NK-92 (cell line): ENCODE data around the gene AIP.
A peak's percentile ranks its signal among the peaks of the same experiment; 100 is the strongest.
"Not testable (repeated sequence)": the region's sequence is repeated elsewhere in the genome, so short reads cannot be mapped to it uniquely, and the experiment has no call there.

Source experiments
- DNase-seq: peaks from one replicate; lab custom pipeline; 2025; ENCODE audit not compliant: unreplicated experiment; lab: John Stamatoyannopoulos, UW

The AIP gene

DNA sequence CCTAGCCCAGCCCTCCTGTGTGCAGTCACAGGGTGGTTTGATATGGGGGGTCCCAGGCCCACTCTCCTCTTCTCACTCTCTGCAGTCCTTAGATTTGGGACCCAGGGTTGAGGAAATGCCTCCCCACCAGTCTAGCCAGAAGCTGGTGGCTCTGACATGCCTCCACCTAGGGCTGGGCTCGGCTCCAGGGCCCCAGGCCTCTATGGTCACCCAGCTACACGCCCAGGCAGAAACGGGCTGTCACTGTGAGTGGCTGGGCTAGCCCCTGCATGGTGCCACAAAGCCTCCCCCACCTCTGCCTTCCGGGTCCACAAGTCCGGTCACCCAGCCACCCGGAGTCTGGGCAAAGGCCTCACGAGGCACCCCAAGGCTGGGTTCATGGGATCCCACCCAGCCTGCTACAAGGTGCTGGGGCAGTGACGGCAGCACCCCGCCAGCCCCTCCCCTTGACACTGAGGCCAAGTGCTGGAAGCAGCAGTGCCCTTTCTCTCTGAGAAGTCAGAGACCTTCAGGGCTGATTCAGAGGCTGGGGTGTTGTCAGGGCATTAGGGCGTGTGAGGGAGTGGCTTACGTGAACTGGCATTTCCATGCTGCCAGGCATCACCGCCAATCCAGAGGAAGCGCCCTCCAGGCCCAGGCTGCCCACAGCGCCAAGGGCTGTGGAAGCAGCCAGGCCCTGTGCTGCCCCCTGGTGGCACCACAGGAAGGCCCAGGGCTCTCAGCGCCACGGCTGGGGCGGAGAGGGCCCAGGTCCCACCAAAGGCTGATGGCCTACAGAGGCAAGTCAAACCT is 23.0 kb downstream of the AIP start:
- DNase-seq, result no peak

GRCh38 chr11:67506426-67507051 is 23.7 kb downstream of the AIP start:
- no peak for DNase-seq

DNA sequence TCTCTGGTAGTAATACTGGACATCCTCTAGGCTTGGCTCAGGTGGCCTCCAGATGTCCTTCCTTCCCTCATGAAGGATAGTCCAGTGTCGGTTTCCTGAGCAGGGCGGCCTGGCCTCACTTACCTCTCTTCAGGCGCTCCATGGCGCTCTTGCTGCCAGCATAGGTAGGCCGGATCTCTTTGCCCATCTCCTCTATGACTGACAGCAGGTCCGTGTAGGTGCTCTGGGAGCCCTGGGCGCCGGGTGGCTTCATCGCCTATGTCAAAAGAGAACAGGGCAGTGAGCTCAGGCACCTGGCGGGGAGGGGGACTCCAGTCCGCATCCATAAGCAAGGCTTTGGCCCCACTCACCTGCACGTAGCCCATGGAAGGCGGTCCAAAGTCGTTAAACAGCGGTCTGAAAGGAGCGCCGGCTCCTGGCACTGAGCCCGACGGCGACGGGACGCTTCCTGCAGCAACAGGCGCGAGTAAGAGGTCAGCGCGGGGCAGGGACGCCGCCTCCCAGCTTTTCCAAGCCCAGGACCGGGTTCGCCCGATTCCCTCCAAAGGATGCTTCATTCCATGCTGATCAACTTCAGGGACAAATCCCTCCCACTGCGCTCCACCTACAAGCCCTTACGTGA is 24.5 kb downstream of the AIP start:
- DNase-seq, result no peak

- DNase-seq, result peak; percentile 86
Observed at GRCh38 chr11:67507864-67508485, 25.1 kb downstream of the AIP start, which contains the start of gene CDK2AP2. CDK2AP2 (minus strand) TSS chr11:67508162; CDS start chr11:67508082, 80 bp downstream.

DNA sequence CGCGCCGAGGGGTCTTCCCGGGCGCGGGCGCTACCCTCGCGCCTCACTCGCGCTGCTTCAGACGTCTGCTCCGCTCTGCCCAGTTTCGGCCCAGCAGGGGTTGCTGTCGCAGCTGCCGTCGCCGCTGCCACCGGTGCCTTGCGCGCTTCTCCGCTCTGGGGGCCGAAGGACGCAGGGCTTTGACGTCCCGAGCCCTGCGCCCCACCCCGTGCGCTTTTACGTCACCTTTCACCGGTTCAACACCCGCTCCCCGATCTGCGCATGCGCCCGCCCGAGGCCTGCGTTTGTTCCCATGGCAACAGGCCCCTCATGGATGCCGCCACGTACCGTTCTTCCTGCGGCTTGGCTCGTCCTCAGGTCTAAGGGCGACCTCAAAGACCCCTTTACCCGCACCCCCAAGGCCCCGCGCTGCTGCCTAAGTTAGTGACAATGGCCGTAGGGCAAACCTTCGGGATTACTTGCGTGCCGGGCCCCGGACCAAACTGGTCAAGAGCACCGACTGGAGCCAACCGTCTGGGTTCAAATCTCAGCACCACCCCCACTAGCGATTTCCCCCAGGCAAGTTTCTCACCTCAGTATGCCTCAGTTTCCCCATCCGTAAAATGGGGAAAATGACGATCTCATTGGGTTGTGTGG is 25.8 kb downstream of the AIP start:
- peak; percentile 94 for DNase-seq

GRCh38 chr11:67510023-67510345 is 27.2 kb downstream of the AIP start:
- no peak for DNase-seq

DNA sequence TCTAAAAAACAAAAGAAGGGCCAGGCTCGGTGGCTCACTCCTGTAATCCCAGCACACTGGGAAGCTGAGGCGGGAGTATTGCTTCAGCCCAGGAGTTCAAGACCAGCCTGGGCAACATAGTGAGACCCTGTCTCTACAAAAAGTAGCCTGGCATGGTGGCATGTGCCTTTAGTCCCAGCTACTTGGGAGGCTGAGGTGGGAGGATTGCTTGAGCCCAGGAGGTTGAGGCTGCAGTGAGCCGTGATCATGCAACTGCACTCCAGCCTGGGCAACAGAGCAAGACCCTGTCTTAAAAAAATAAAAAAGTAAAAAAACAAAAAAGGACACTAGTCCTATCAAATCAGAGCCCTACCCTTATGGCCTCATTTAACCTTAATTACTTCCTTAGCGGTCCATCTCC is 28.7 kb downstream of the AIP start:
- DNase-seq, result not testable (repeated sequence)

DNA sequence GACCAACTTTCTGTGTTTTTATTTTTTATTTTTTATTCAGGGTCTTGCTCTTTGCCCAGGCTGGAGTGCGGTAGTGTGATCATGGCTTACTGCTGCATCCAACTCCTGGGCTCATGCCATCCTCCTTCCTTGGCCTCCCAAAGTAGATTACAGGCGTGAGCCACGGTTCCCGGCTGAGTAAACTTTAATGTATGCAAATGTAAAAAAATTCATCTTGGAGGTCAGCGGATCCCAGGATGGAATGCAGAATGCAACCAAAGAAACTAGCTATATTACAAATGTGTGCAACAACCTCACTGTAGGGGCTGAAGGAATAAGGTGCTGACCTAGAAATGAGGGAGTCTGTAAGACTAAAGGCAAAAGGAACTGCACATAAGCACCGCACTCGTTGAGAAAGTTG is 31.3 kb downstream of the AIP start:
- DNase-seq, result no peak

GRCh38 chr11:67516806-67517205 is 34.0 kb downstream of the AIP start:
- DNase-seq, result no peak

GRCh38 chr11:67517784-67518552 is 35.1 kb downstream of the AIP start:
- no peak for DNase-seq

DNA sequence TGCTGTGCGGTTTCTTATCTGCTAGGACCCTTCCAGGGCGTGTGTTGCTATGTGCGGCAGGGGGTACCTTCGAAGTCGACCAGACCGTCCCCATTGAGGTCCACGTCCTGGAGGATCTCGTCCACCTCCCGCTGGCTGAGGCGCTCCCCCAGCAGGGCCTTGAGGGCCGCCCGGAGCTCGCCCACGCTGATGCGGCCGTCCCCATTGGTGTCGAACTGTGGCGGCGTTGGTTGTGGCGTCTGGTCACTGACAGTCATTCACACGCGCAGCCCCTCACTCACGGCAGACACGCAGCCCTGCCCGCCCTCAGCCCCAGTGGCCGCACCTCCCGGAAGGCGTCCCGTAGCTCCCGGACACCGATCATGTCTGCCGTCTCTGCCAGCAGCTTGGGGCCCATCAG is 36.9 kb downstream of the AIP start:
- no peak for DNase-seq

DNA sequence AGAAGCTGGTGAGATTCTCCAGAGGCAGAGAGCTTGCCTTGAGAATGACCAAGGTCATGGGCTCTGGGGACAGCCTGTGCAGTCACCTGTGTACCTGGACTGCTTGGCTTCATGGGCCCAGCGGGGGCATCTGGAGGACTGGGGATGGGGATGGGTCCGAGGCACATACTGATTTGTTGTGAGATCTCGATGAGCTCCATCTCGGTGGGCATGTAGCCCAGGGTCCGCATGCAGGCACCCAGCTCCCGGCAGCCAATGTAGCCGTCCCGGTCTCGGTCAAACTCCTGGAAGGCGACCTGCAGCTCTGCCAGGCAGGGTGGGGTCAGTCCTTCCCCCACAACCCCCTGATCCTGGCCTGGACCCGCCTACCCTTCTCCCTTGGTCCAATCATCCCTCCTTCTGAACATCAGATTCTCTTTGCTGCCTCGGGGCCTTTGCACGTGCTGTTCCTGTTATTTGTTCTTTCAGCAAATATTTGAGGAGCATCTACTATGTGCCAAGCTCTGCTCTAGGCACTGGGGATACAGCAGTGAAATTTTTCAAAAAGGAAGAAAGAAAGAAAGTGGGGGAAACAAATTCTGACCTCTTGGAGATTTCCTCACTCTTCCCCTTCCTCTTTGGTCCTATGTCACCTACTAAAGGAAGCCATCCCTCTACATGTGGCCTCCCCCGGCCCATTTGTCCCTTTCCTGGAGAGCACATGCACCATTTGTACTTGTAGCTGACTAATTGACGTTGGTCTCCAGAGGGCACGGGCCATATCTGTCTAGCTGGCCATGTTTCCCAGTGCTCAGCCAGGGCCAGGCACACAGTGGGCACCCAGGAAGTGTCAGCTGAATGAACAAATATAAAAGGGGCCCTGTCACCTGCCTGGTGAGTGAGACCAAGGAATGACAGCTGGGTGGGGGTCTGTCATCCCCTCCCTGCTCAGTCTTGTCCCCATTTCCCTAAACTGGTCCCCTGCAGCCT is 38.3 kb downstream of the AIP start:
- no peak for DNase-seq

DNA sequence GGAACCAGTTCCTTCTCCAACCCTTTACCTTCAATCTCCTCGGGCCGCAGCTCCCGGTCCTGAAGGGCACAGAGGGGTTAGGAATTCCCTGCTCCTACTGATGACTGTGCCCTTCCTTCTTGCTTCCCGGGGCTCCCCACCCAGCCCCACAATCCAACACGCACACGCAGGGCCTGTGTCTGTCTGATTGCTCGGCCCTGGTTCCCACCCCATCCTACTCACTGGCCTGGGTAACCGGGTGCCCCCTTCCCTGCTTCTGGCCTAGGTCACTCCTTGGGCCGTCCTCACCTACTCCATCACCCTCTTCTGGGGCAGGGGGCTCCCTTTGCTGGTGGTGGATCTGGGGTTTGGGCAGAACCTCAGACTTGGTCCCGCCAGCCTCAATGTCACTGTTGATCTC is 39.1 kb downstream of the AIP start:
- DNase-seq, result no peak

- no peak for DNase-seq
Observed at GRCh38 chr11:67522338-67522737, 39.5 kb downstream of the AIP start.

- no peak for DNase-seq
Observed at GRCh38 chr11:67522844-67523555, 40.2 kb downstream of the AIP start, which contains the start of gene CABP2. CABP2 (minus strand) TSS chr11:67523446; CDS start chr11:67523326, 120 bp downstream.

DNA sequence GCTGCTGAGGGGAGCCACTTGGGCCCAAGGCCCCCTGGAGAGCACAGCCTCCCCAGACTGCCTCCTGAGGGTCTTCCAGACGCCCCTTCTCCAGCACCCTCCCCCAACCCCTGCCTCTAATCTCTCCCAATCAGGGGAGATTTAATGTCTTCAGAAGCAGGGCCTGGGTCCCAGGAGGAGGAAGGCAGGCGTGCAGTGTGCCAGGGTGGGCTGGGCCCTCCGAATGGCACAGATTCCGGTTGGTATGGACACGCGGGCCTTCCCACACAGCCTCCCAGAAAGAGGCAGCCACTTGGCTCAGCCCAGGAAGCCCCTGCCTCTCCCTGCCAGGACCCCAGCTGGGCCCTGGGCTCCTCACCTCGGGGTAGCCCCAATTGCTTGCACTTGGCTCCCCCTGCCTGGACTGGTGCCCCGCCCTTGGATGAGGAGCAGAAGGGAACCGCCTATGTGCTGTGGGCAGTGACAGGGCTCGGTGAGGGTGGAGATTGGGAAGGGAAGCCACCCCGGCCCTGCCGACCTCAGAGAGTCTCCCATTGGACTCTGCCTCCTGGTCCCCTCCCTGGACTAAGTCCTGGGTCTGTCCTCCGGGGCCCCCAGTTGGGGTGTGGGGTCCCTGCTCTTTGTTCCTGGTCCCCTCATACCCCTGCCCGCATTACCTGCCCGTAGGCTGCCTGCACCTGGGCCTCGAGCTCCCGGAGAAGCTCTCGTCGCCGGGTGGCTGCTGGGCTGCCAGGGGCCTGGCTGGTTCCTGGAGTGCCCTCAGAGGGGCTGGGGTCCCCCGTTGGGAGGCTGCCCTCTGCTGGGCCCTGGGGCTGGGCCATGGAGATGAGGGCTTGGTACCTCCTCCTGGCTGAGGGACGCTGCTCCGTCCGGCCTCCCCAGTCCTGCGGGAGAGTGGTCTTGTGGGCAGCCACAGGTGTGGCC is 41.0 kb downstream of the AIP start:
- no peak for DNase-seq

- DNase-seq, result no peak
Observed at GRCh38 chr11:67524480-67524808, 41.6 kb downstream of the AIP start.
